Measurements from ENCODE around the gene CCDC200. TPM values are rescaled to one million over a fixed set of nuclear protein-coding genes. Genes with fewer than 3 reads are reported as not detected.

CCDC200 gene
- total RNA-seq, 2 experiments from 2014 or later, result not detected

DNA sequence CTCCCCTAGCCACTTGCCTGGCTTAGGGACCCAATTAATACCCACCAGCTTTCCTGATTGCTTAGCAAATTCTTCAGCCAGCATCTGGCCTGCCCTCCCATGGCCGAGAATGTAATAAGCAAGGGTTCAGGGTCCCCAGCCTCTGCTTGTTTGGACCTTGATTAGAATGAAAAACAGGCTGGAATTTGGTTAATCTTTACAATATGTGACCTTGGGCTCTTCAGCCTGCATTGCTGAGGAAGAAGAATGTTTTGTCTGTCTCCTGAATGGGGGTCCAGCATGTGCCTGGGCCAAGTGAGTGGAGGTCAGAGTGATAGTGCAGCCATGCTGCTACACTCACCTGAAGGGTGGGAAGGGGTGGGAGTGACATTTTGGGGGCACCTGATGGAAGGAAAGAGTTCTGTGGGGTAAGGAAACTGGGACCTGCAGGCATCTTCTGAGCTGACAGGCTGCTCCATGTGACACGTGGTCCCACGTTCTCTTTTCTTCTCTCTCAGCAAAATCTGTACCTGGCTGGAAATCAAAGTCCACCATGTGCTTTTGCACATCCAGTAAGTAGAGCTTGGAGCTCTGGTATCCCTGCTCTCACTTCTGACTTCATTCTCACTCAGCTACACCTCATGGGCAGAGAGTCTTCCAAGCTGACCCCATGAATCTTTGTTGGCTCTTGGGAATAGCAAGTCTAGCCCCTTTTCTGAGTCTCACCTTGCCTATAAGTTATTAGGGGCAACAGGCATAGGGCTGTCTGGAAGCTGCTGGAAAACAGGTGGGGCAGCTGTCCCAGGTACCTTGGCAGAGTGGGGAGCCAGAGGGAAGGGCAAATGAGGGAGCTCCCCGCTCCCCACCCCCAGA is 11.4 kb downstream of the CCDC200 start:
- no peaks in the 10 kb centered on the region for H3K79me2 ChIP-seq (ENCODE audit: insufficient read depth, low read depth, low read length)
- H4K20me1 ChIP-seq (ENCODE audit: insufficient read depth, low read length), result no peaks in the 10 kb centered on the region
- intact Hi-C loops (cut with micrococcal nuclease; ENCODE audit: unreplicated experiment), result no loop called here
- no TSS peak for BruUV-seq (replicated peaks)
- peaks cover 4% of the 10 kb centered on the region; the same call in 1 of the 2 replicates for H3K36me3 ChIP-seq (ENCODE audit: insufficient read depth, low read length)
- H3K9me3 ChIP-seq (ENCODE audit: low read length), result no peaks in the 10 kb centered on the region
- H2AFZ ChIP-seq (ENCODE audit: low read length), result no peak overlapping the region
- H3K4me1 ChIP-seq (ENCODE audit: insufficient read depth, low read length, poor library complexity, severe bottlenecking), result peaks cover 19% of the 10 kb centered on the region
- no peak overlapping the region for H3K27ac ChIP-seq (ENCODE audit: low read depth, low read length, poor library complexity, severe bottlenecking)
- no peak overlapping the region for H3K4me3 ChIP-seq (ENCODE audit: low read depth, low read length, poor library complexity, severe bottlenecking)
- H3K4me2 ChIP-seq (ENCODE audit: low read length), result no peak overlapping the region
- ChIA-PET CTCF (ENCODE audit: unreplicated experiment) (no interaction called here), POLR2A (interaction anchor here (0.6 to 0.9 kb wide), 2 partner anchors 14 to 173 kb away, joined by 3 to 6 read pairs; no protein-coding TSS in a partner anchor)
- no peak for DNase-seq (ENCODE audit: low spot score)
- H3K9me2 ChIP-seq (ENCODE audit: insufficient read depth, low read length), result no peaks in the 10 kb centered on the region
- TF ChIP-seq EZH2phosphoT487 (IDR thresholded peaks at IDR 0.05; ENCODE audit: borderline replicate concordance, low read depth, low read length), result no peak
- TF ChIP-seq, protein P1, sequence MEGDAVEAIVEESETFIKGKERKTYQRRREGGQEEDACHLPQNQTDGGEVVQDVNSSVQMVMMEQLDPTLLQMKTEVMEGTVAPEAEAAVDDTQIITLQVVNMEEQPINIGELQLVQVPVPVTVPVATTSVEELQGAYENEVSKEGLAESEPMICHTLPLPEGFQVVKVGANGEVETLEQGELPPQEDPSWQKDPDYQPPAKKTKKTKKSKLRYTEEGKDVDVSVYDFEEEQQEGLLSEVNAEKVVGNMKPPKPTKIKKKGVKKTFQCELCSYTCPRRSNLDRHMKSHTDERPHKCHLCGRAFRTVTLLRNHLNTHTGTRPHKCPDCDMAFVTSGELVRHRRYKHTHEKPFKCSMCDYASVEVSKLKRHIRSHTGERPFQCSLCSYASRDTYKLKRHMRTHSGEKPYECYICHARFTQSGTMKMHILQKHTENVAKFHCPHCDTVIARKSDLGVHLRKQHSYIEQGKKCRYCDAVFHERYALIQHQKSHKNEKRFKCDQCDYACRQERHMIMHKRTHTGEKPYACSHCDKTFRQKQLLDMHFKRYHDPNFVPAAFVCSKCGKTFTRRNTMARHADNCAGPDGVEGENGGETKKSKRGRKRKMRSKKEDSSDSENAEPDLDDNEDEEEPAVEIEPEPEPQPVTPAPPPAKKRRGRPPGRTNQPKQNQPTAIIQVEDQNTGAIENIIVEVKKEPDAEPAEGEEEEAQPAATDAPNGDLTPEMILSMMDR (conservative IDR thresholded peaks at IDR 0.05; ENCODE audit: low read length), result no peak

DNA sequence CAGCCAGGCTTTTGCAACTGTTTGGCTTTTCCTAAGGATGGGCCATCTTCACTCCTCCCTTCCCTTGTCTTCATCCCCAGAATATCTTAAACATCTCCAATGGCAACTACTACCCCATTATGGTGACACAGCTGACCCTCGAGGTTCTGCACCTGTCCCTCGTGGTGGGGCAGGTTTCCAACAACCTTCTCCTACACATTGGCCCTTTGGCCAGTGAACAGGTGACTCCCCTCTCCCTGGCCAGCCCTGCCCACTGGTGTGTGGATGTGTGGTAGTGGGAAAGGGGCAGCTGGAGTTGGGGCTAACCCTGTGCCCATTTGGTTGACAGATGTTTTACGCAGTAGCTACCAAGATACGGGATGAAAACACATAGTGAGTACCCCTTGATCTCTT is 12.1 kb downstream of the CCDC200 start:
- POLR2A ChIA-PET, result no interaction called here
- TF ChIP-seq, protein P1 (conservative IDR thresholded peaks at IDR 0.05; ENCODE audit: low read length), result no peak
- no peak for TF ChIP-seq EZH2phosphoT487 (IDR thresholded peaks at IDR 0.05; ENCODE audit: borderline replicate concordance, low read depth, low read length)
- Histone ChIP-seq H4K20me1 (ENCODE audit: insufficient read depth, low read length) (no peaks in the 10 kb centered on the region), H2AFZ (ENCODE audit: low read length) (no peak overlapping the region), H3K36me3 (ENCODE audit: insufficient read depth, low read length) (peaks cover 4% of the 10 kb centered on the region; the same call in 1 of the 2 replicates), H3K4me3 (ENCODE audit: low read depth, low read length, poor library complexity, severe bottlenecking) (no peak overlapping the region), H3K4me1 (ENCODE audit: insufficient read depth, low read length, poor library complexity, severe bottlenecking) (peaks cover 20% of the 10 kb centered on the region), H3K27ac (ENCODE audit: low read depth, low read length, poor library complexity, severe bottlenecking) (no peak overlapping the region), H3K79me2 (ENCODE audit: insufficient read depth, low read depth, low read length) (no peaks in the 10 kb centered on the region), H3K9me3 (ENCODE audit: low read length) (no peaks in the 10 kb centered on the region), H3K9me2 (ENCODE audit: insufficient read depth, low read length) (no peaks in the 10 kb centered on the region), H3K4me2 (ENCODE audit: low read length) (no peak overlapping the region)
- DNase-seq (ENCODE audit: low spot score), result no peak
- intact Hi-C loops (cut with micrococcal nuclease; ENCODE audit: unreplicated experiment), result no loop called here
- CTCF ChIA-PET (ENCODE audit: unreplicated experiment), result no interaction called here
- no TSS peak for BruUV-seq (replicated peaks)

DNA sequence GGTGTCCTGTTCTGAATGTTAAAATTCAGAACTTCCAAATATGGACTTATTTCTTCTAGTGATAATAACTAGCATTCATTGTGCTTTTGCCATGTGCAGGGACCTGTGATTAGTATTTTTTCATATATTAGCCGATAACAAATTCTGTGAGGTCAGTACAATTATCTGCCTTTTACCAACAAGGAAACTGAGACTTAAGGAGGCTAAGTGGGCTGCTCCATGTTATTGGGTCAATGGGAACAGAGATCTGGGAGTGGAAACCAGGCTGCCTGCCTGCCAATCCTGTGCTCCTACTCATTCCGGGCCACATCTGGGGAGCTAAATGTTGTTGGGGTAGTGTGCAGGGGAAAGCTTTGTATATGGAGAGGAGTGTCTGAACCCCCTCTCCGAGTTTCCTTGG is 13.1 kb downstream of the CCDC200 start:
- POLR2A ChIA-PET, result no interaction called here
- DNase-seq (ENCODE audit: low spot score), result no peak
- no peak overlapping the region for H3K4me2 ChIP-seq (ENCODE audit: low read length)
- no peak for TF ChIP-seq EZH2phosphoT487 (IDR thresholded peaks at IDR 0.05; ENCODE audit: borderline replicate concordance, low read depth, low read length)
- no peaks in the 10 kb centered on the region for H3K9me2 ChIP-seq (ENCODE audit: insufficient read depth, low read length)
- intact Hi-C loops (cut with micrococcal nuclease; ENCODE audit: unreplicated experiment), result no loop called here
- no peak overlapping the region for H3K27ac ChIP-seq (ENCODE audit: low read depth, low read length, poor library complexity, severe bottlenecking)
- H3K9me3 ChIP-seq (ENCODE audit: low read length), result no peaks in the 10 kb centered on the region
- BruUV-seq (replicated peaks), result no TSS peak
- H3K36me3 ChIP-seq (ENCODE audit: insufficient read depth, low read length), result peaks cover 4% of the 10 kb centered on the region; the same call in 1 of the 2 replicates
- H3K79me2 ChIP-seq (ENCODE audit: insufficient read depth, low read depth, low read length), result no peaks in the 10 kb centered on the region
- H3K4me3 ChIP-seq (ENCODE audit: low read depth, low read length, poor library complexity, severe bottlenecking), result no peak overlapping the region
- CTCF ChIA-PET (ENCODE audit: unreplicated experiment), result no interaction called here
- H4K20me1 ChIP-seq (ENCODE audit: insufficient read depth, low read length), result no peaks in the 10 kb centered on the region
- peaks cover 29% of the 10 kb centered on the region for H3K4me1 ChIP-seq (ENCODE audit: insufficient read depth, low read length, poor library complexity, severe bottlenecking)
- H2AFZ ChIP-seq (ENCODE audit: low read length), result no peak overlapping the region

Measured in OCI-LY7 (cell line).